Fibroblast of mammary gland (primary cell): ENCODE data around the gene SNAPIN.

Experiments used
- DNase-seq: peaks from one replicate; pipeline ENCODE4 v3.0.0-alpha.2; 2010; ENCODE audit warnings: low read depth
- H3K4me3 ChIP-seq: 2 replicates; pipeline ENCODE4 v1.5.1; 2011; ENCODE audit warnings: low read depth, mild to moderate bottlenecking, low read length, moderate library complexity; ENCODE audit not compliant: control insufficient read depth
- TF ChIP-seq, protein P1 (sequence below): conservative IDR thresholded peaks from 2 replicates; pipeline ENCODE4 v1.5.1; 2011; ENCODE audit warnings: low read depth, low read length, inconsistent platforms; ENCODE audit not compliant: control insufficient read depth, insufficient read depth

The SNAPIN gene

DNA sequence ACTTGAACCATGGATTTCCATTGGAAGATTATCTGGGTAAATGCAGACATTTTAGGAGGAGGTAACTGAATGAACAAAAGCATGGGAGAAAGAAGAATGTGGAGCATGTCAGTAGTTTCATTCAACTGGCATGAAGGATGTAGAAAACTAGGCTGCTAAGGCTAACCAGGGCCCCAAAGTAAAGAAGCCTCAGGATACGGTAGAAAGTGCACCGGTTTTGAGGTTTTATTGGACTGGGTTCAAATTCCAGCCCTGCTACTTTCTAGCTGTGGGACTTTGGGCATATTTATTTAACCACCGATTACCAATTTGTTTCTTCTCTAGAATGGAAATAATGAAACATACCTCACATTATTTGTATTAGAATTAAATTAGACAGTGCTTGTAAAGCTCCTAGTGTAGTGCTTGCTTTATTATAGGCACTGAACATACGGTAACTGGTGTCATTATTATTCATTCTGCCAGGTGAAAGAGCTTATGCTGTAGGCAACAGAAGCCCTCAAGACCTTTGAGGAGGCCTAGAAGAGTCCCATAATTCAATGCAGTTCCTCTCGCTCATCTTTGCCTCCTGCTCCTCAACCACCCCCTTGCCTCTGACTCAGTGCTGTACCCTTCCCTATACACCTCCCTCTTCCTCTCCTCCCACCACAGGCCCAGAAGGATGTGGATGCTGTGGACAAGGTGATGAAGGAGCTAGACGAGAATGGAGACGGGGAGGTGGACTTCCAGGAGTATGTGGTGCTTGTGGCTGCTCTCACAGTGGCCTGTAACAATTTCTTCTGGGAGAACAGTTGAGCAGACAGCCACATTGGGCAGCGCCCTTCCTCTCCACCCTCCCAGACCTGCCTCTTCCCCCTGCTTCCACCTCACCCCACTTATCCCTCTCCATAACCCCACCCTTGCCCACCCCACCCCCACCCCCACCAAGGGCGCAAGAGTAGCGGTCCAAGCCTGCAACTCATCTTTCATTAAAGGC, 27.2 kb upstream of the SNAPIN start:
- DNase-seq, result no peak
- TF ChIP-seq, protein P1, sequence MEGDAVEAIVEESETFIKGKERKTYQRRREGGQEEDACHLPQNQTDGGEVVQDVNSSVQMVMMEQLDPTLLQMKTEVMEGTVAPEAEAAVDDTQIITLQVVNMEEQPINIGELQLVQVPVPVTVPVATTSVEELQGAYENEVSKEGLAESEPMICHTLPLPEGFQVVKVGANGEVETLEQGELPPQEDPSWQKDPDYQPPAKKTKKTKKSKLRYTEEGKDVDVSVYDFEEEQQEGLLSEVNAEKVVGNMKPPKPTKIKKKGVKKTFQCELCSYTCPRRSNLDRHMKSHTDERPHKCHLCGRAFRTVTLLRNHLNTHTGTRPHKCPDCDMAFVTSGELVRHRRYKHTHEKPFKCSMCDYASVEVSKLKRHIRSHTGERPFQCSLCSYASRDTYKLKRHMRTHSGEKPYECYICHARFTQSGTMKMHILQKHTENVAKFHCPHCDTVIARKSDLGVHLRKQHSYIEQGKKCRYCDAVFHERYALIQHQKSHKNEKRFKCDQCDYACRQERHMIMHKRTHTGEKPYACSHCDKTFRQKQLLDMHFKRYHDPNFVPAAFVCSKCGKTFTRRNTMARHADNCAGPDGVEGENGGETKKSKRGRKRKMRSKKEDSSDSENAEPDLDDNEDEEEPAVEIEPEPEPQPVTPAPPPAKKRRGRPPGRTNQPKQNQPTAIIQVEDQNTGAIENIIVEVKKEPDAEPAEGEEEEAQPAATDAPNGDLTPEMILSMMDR, result no peak
- H3K4me3 ChIP-seq, result no peak overlapping the region

DNA sequence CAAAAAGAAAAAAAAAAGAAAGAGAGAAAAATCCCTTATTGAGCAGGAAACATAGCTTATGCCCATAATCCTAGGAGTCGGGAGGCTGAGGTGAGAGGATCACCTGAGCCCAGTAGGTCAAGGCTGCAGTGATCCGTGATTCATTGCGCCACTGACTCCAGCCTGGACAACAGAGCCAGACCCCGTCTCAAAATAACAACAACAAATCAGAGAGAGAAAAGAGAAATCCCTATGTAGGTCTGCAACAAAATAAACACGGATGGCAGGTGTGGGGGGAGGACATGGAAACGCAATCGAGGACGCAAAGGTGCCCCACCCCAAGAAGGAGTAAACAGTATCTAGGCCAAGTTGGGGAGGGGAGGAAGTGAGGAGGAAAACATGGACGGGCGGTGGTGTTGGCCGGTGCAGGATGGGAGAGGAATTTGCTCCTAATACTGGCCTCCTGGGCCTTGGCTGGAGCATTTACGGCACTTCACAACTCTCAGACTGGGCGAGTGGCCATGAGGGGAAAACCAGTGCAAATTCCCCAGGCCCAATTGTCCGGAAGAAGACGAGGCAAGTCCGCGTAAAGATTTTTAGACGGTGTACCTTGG, 25.2 kb upstream of the SNAPIN start:
- peak overlapping the region; percentile 99 for H3K4me3 ChIP-seq
- TF ChIP-seq, protein P1, result no peak
- DNase-seq, result no peak

DNA sequence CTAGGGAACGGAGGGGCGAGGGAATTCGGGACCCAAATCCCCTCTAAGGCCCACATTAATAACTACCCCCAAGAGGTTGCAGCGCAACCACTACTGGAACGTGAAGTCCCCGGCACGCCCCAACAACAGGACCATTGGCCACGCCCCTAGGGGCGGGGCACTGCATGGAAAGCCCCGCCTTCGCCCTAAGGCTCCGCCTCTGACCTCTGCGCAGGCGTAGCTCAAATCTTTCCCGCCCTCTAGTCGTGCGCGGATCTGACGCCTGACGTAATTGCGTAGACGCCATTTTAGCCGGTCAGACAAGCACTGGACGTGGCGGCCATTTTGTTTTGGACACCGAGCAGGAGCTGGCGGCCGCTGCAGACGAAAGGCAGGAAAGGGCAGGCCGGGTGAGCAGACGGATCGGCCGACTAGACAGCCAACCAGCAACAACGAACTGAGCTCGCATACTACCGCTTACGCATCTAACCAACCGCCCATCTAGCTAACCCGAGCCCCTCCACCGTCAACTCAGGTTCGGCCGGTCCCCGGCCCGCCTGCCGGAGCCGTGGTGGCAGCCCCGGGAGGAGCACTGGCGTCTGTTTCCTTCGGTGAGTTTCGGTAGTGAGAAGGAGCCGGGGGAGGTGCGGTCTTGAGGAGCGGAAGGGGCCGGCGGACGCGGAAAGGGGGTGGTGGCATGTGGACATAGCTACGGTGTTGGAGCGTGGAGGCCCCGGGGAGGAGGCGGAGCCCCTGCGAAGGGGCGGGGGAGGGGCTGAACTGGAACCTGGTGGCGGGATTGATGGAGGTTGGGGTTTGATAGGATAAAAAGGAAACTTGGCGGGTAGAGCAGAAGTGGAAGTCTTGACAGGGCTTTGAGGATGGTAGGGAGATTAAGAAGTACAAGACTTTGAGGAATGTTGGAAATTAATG, 24.5 kb upstream of the SNAPIN start, which contains the start of gene CHTOP:
Gene CHTOP (plus strand): TSS at position 313 of the 912 bp plus-strand sequence. CDS start 2,523 bp downstream, outside the sequence.
- TF ChIP-seq, protein P1, result no peak
- DNase-seq, result peak; percentile 99
- peak within 1 kb of the TSS; percentile 99 for H3K4me3 ChIP-seq

DNA sequence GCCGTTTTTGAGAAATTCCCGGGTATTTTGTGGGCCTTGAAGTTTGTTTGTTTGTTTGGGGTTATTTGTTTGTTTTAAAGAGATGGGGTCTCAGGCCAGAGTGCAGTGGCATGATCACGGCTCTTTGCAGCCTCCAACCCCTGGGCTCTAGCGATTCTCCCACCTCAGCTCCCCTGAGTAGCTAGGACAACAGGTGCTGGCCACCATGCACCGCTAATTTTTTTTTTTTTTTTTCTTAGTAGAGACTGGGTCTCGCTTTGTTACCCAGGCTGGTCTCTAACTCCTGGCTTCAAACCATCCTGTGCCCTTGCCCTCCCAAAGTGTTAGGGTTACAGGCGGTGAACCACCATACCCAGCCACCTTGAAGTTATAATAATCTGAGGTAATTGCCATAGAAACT, 22.6 kb upstream of the SNAPIN start:
- TF ChIP-seq, protein P1, result no peak
- H3K4me3 ChIP-seq, result peak overlapping the region; percentile 99
- DNase-seq, result no peak

DNA sequence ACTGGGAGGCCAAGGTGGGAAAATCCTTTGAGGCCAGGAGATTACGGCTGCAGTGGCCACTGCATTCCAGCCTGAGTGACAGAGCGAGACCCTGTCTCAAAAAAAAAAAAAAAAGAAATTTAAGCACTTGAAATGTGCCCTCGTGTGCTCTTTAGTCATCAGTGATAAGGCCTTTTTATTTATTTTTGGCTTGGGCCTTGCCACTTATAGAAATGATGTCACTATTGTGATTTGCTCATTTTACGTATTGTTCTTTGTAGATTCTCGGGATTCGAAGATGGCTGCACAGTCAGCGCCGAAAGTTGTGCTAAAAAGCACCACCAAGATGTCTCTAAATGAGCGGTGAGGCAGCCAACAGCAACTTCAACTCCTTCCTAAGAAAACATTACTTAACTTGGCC, 22.2 kb upstream of the SNAPIN start:
- no peak overlapping the region for H3K4me3 ChIP-seq
- TF ChIP-seq, protein P1, result no peak
- no peak for DNase-seq

DNA sequence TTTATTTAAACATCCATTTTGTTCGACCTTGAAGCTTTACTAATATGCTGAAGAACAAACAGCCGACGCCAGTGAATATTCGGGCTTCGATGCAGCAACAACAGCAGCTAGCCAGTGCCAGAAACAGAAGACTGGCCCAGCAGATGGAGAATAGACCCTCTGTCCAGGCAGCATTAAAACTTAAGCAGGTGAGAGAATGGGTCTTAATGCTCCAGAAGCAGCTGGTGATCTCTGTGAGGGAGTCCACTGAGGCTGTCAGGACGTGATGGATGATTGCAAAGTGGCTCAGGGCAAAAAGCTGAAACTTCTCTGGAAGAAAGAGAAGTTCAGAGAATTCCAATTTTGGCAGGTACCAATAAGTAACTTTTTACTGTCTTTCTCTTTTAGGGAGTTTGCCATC, 20.2 kb upstream of the SNAPIN start:
- DNase-seq, result no peak
- no peak overlapping the region for H3K4me3 ChIP-seq
- TF ChIP-seq, protein P1, result no peak
